ENCODE results near the gene CNIH1. TPM values are rescaled to one million over a fixed set of nuclear protein-coding genes. Genes with fewer than 3 reads are reported as not detected.

Gene CNIH1
- total and polyA plus RNA-seq, 2 of the 13 experiments (the other 11 are each of a cell fraction or from before 2014, with no cell fraction given) = 166 to 421 TPM

- TF ChIP-seq ZBTB40 (IDR thresholded peaks at IDR 0.05) (no peak), ZBTB40 (CRISPR knock-in tag; IDR thresholded peaks at IDR 0.05) (peak; percentile 81; the same call in 1 of the 2 replicates), TSC22D2 (CRISPR knock-in tag; IDR thresholded peaks at IDR 0.05; ENCODE audit: borderline replicate concordance) (no peak), PPARG (CRISPR knock-in tag; conservative IDR thresholded peaks at IDR 0.05) (0 out of 2 replicates have a peak, but pooled peaks have one; percentile 19), ZNF720 (CRISPR knock-in tag; IDR thresholded peaks at IDR 0.05) (no peak), BRCA1 (CRISPR knock-in tag; IDR thresholded peaks at IDR 0.05) (no peak), ZNF772 (CRISPR knock-in tag; IDR thresholded peaks at IDR 0.05) (peak; percentile 73; the same call in 1 of the 2 replicates), AKAP8 (CRISPR knock-in tag; IDR thresholded peaks at IDR 0.05) (peak; percentile 30; the same call in 1 of the 2 replicates), THAP11 (CRISPR knock-in tag; IDR thresholded peaks at IDR 0.05) (peak; percentile 78), ZNF549 (CRISPR knock-in tag; IDR thresholded peaks at IDR 0.05) (no peak), ZNF362 (CRISPR knock-in tag; IDR thresholded peaks at IDR 0.05; ENCODE audit: borderline replicate concordance) (no peak), KLF9 (CRISPR knock-in tag; IDR thresholded peaks at IDR 0.05; ENCODE audit: low read depth) (no peak), GTF2F1 (IDR thresholded peaks at IDR 0.05; ENCODE audit: low read length) (peak; percentile 60; the same call in 1 of the 2 replicates), ZNF713 (CRISPR knock-in tag; IDR thresholded peaks at IDR 0.05) (no peak), HMGA1 (CRISPR knock-in tag; conservative IDR thresholded peaks at IDR 0.05) (no peak), ZNF101 (CRISPR knock-in tag; IDR thresholded peaks at IDR 0.05; ENCODE audit: borderline replicate concordance, low read depth) (no peak), SKI (IDR thresholded peaks at IDR 0.05; ENCODE audit: partially characterized antibody) (peak; percentile 71), ZMYM2 (CRISPR knock-in tag; IDR thresholded peaks at IDR 0.05) (no peak), HNRNPL (IDR thresholded peaks at IDR 0.05; ENCODE audit: low read depth, low read length) (0 out of 2 replicates have a peak, but pooled peaks have one; percentile 49), NAIF1 (CRISPR knock-in tag; IDR thresholded peaks at IDR 0.05; ENCODE audit: borderline replicate concordance) (no peak; the same call in 1 of the 2 replicates), RFXANK (CRISPR knock-in tag; IDR thresholded peaks at IDR 0.05) (no peak)
These were observed at the start of gene CNIH1 (continued) for GRCh38 chr14:54440873-54441868.

All from HepG2 (cell line).